NT2/D1 (cell line): ENCODE data around the gene CANX.
A peak's percentile ranks its signal among the peaks of the same experiment; 100 is the strongest.

Experiments used
- DNase-seq: peaks from one replicate; pipeline ENCODE4 v3.0.0-alpha.2; 2011; ENCODE audit warnings: low read depth, low spot score
- H3K27me3 ChIP-seq: 2 replicates; pipeline ENCODE4 v1.6.0; 2011; ENCODE audit warnings: mild to moderate bottlenecking; ENCODE audit not compliant: insufficient read length, insufficient read depth
- H3K36me3 ChIP-seq: 2 replicates; pipeline ENCODE4 v1.6.1; 2011; ENCODE audit warnings: mild to moderate bottlenecking, low read length, mixed read lengths; ENCODE audit not compliant: insufficient read depth, insufficient read length
- H3K4me1 ChIP-seq: 2 replicates; pipeline ENCODE4 v1.5.1; 2011; ENCODE audit not compliant: insufficient read depth, insufficient read length
- H3K4me3 ChIP-seq: 2 replicates; pipeline ENCODE4 v1.5.1; 2011; ENCODE audit warnings: low read depth; ENCODE audit not compliant: insufficient read length
- H3K9ac ChIP-seq: 2 replicates; pipeline ENCODE4 v1.6.0; 2011; ENCODE audit warnings: low read depth; ENCODE audit not compliant: insufficient read length
- H3K9me3 ChIP-seq: 2 replicates; pipeline ENCODE4 v1.5.1; 2011; ENCODE audit warnings: mild to moderate bottlenecking, low read length; ENCODE audit not compliant: insufficient read depth
- SUZ12 ChIP-seq: IDR thresholded peaks from 2 replicates; pipeline ENCODE4 v1.6.1; 2011; ENCODE audit not compliant: insufficient read length, insufficient read depth; ENCODE audit errors: extremely low read depth
- YY1 ChIP-seq: IDR thresholded peaks from 2 replicates; pipeline ENCODE4 v1.6.1; 2011; ENCODE audit not compliant: insufficient read length, insufficient read depth
- ZNF274 ChIP-seq: IDR thresholded peaks from 2 replicates; pipeline ENCODE4 v1.6.1; 2011; ENCODE audit warnings: mild to moderate bottlenecking, low read depth, low read length

The CANX gene

GRCh38 chr5:179749857-179750508, 51.2 kb downstream of the CANX start:
- no peak for DNase-seq
- TF ChIP-seq ZNF274 (no peak), SUZ12 (no peak), YY1 (no peak)
- H3K9me3 ChIP-seq: no peaks in the 10 kb centered on the region
- peaks cover 3% of the 10 kb centered on the region for H3K4me1 ChIP-seq
- no peak overlapping the region for H3K4me3 ChIP-seq
- H3K36me3 ChIP-seq: peaks cover 19% of the 10 kb centered on the region
- no peak overlapping the region for H3K9ac ChIP-seq
- H3K27me3 ChIP-seq: no peaks in the 10 kb centered on the region

- Histone ChIP-seq H3K9ac (no peak overlapping the region), H3K9me3 (no peaks in the 10 kb centered on the region), H3K27me3 (no peaks in the 10 kb centered on the region), H3K4me3 (no peak overlapping the region), H3K36me3 (peaks cover 15% of the 10 kb centered on the region), H3K4me1 (peaks cover 3% of the 10 kb centered on the region)
- no peak for DNase-seq
- TF ChIP-seq SUZ12 (no peak), ZNF274 (no peak), YY1 (no peak)
These were observed 55.2 kb downstream of the CANX start for GRCh38 chr5:179753971-179754370.

DNA sequence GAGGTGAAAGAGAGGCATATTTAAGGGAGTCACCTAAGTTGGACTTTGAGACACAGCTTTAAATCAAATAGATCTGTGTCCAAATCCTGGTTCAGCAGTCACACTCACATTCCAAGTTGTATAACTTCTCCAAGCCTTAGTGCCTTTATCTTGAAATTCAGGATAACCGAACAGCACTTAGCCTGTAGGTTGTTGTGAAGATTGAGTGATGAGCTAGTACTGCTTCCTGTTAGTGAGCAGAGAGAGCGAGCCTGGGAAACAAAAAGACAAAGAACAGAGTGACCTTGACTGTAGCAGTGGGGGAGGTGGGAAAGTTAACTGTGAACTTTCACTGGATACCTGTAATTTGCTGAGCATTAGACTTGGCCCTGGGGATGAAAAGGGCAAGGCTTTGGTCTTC, 56.3 kb downstream of the CANX start:
- Histone ChIP-seq H3K27me3 (no peaks in the 10 kb centered on the region), H3K36me3 (peaks cover 8% of the 10 kb centered on the region), H3K4me3 (no peak overlapping the region), H3K9me3 (no peaks in the 10 kb centered on the region), H3K9ac (no peak overlapping the region), H3K4me1 (peaks cover 3% of the 10 kb centered on the region)
- DNase-seq: peak; percentile 32
- TF ChIP-seq YY1 (no peak), SUZ12 (no peak), ZNF274 (no peak)

- H3K36me3 ChIP-seq: no peaks in the 10 kb centered on the region
- TF ChIP-seq ZNF274: no peak
- TF ChIP-seq SUZ12: no peak
- no peak for TF ChIP-seq YY1
- DNase-seq: no peak
- peaks cover 6% of the 10 kb centered on the region for H3K4me1 ChIP-seq
- no peak overlapping the region for H3K9ac ChIP-seq
- H3K9me3 ChIP-seq: no peaks in the 10 kb centered on the region
- no peaks in the 10 kb centered on the region for H3K27me3 ChIP-seq
- H3K4me3 ChIP-seq: no peak overlapping the region
These were observed 60.2 kb downstream of the CANX start for GRCh38 chr5:179758955-179759354.

- H3K4me3 ChIP-seq: no peak overlapping the region
- TF ChIP-seq YY1 (no peak), SUZ12 (no peak), ZNF274 (no peak)
- H3K9ac ChIP-seq: no peak overlapping the region
- no peaks in the 10 kb centered on the region for H3K9me3 ChIP-seq
- no peaks in the 10 kb centered on the region for H3K36me3 ChIP-seq
- peaks cover 6% of the 10 kb centered on the region for H3K4me1 ChIP-seq
- no peak for DNase-seq
- H3K27me3 ChIP-seq: no peaks in the 10 kb centered on the region
These were observed 61.1 kb downstream of the CANX start for GRCh38 chr5:179759581-179760551.

DNA sequence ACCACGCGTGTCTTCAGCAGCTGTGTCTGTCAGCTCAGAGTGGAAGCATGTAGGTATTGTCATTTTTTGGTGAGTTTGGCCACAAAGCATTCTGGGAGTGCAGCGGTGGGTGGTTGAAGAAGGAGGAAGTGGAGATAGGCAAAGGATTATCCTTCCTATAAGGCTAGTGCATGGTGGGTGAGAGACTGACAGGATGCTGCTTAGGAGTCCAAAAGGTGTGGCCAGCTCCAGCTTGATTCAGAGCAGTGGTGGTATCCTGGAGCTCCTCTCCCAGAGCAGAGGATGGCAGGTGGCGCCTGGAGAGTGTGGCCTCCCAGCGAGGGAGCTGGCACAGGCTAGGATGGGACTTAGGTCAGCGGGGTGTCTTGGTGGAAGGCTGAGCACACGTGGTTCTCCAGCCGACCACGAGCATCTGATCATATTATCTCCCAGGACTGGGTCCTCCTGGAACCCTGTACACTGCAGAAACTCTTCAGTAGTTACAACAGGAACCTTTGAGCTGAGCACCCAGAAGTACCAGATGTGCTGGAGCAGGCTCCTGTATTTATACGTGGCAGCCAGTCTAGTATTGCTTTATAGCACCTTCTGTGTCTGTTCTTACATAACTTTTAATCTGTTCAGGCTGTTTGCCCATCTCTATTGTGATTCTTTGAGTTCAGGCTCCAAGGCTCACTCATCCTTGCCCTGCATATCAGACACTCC, 63.5 kb downstream of the CANX start:
- peaks cover 20% of the 10 kb centered on the region for H3K36me3 ChIP-seq
- DNase-seq: no peak
- no peaks in the 10 kb centered on the region for H3K27me3 ChIP-seq
- H3K9me3 ChIP-seq: no peaks in the 10 kb centered on the region
- H3K4me3 ChIP-seq: no peak overlapping the region
- TF ChIP-seq YY1: no peak
- TF ChIP-seq SUZ12: no peak
- no peak for TF ChIP-seq ZNF274
- peaks cover 18% of the 10 kb centered on the region for H3K4me1 ChIP-seq
- no peak overlapping the region for H3K9ac ChIP-seq

DNA sequence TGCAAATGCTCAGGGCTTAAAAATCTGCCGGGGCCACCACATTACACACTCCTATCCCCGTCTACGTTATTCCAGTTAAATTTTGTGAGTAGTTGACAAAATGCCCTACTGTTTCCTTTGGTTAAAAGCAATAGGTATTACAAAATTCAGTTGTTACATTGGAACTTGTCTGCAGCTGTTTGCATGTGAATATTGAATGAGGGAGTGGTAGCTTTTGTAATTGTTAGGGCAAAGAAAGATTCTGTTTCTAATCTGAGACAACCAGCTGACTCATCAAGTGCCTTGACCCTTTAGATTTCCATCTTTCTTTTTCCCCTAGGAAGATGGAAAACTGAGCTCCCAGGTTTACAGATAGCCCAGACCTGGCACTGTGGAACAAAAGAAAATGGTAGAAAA, 64.0 kb downstream of the CANX start:
- Histone ChIP-seq H3K9ac (no peak overlapping the region), H3K4me1 (peaks cover 18% of the 10 kb centered on the region)
- DNase-seq: no peak

More for the DNA sequence above, 64.0 kb downstream of the CANX start:
- no peak for TF ChIP-seq YY1
- TF ChIP-seq ZNF274: no peak
- no peak for TF ChIP-seq SUZ12
- H3K27me3 ChIP-seq: no peaks in the 10 kb centered on the region
- no peaks in the 10 kb centered on the region for H3K9me3 ChIP-seq
- H3K36me3 ChIP-seq: peaks cover 25% of the 10 kb centered on the region
- H3K4me3 ChIP-seq: no peak overlapping the region
